HG02840 (cell line): ENCODE data around the gene PGAP6.
"Not testable (repeated sequence)": the region's sequence is repeated elsewhere in the genome, so short reads cannot be mapped to it uniquely, and the experiment has no call there.

ENCODE experiments used
- ATAC-seq: cut with Tn5 transposase; IDR thresholded peaks from one replicate; pipeline ENCODE4 v1.9.1; 2021; ENCODE audit warnings: mild to moderate bottlenecking, moderate library complexity, moderate number of reproducible peaks; ENCODE audit not compliant: unreplicated experiment, low FRiP score

PGAP6 gene

DNA sequence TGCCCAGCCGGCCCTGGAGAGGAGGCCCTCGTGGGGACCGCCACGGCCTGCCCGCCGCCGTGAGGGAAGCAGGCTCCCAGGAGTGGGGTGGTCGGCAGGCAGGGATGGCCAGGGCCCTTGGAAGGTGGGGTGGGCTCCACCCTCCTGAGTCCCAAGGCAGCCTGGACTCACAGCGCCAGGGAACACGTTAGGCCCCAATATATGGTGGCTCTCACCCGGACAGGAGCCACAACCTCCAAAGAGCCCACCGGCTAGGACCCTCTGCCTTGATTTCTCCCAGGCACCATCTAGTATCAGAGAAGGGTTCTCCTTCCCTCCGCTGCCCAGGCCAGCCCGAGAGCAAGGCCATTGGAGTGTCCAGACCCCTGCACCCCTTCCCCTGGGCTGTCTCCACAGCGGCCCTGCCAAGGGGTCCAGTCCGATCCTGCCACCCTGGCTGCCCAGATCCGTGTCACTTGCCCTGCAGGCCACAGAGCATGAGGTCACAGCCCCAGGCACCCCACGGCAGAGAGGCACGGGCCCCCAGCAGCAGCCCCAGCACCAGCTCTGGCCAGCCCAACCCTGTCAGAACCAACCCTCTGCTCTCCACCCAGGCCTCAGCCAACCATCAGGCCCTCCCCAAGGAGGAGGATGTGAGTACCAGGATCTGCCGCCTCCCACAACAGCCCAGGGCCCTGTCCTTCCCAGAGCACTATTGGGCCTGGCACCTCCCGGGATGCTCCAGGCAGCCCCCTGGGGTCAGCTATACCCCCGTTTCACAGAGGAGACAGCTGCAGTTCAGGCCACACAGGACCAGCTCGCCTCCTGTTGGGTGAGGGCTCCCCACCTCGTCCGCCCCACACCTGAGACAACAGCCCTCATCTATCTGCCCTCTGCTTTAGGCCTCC, 28.1 kb downstream of the PGAP6 start:
- ATAC-seq = no peak

DNA sequence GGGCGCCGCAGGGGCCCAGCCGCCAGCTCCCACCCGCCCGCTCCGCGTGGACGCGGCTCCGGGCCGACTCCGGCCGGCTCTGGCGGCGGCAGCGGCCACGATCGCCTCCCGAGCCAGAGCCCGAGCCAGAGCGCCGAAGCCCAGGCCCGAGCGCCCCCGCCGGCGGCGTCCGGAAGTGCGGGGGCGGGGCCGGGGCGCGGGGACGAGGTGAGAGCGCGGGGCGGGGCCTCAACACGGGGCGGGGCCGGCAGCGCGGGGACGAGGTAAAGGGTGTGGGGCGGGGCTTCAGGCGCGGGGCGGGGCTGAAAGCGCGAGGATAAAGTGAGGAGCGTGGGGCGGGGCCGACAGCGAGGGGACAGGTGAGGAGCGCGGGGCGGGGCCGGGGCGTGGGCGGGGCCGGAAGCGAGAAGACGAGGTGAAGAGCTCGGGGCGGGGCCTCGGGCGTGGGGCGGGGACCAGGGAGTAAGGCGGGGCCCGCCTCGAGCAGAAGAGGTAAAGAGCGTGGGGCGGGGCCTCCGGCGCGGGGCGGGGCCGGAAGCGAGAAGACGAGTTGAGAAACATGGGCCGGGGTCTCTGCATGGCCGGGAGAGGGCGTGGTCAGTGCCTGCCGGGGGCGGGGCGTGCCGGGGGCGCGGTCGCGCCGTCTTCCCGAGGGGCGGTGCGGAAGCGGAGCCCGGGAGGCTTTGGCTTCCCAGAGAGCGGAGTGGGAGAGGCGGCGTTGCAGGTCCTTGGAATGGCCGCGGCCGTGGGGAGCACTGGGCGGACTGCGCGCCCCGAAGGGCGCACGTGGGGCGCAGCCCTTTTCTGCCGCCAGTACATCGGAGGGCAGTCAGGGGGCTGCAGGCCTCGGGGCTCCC, 29.0 kb downstream of the PGAP6 start, which contains the start of gene AXIN1:
AXIN1 (minus strand) TSS at position 177 of the 857 bp plus-strand sequence. CDS start 5,698 bp downstream, outside the sequence.
- peak; percentile 56 for ATAC-seq

DNA sequence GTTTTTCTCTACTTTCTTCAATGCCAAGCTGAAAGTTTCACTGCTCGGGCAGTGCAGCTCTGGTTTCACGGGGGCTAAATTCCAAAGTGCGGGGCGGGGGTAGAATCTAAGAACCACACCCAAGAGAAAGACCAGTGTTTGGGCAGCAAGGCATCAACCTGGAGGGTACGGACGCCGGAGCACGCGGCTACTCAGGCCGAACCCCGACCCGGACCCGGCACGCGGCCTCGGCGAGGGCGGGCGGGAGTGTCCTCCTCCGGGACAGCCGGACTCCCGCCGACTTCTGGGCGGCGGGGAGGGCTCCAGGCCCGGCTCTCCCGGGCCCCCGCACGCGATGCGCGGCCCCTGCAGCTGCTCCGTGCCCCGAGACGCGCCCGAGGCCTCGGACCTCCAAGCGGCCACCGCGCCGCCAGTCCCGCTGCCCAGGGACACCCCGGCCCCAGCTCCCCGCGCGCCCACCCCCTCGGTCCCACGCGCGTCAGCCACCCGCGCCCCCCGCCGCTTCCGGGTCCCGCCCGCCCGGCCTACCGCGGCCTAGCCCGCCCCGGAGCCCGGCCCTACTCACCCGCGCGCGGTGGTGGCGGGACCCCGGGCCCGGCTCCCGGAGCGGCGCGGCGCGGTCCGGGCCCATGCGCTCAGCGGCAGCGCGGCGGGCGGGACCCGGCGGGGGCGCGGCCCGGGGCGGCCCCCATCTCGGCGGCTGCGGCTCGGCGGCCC, 29.8 kb downstream of the PGAP6 start:
- peak; percentile 24 for ATAC-seq

DNA sequence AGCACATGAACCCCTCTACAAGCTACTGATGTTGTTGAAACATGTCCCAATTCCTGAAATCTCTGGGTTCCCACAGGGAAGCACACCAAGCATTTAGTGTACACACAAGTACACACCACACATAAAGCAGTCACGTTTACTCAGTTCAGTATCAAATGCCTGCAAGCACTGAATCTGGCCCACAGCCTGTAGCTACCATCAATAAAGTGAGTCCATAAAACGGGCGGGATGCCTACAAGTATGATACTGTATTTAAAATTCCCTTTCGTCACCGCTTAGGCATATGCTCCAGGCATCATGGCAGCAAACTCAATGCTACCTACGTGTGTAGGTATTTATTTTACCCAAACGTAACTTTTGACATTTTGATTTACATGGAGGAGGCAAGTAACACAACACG, 31.6 kb downstream of the PGAP6 start:
- ATAC-seq = no peak

DNA sequence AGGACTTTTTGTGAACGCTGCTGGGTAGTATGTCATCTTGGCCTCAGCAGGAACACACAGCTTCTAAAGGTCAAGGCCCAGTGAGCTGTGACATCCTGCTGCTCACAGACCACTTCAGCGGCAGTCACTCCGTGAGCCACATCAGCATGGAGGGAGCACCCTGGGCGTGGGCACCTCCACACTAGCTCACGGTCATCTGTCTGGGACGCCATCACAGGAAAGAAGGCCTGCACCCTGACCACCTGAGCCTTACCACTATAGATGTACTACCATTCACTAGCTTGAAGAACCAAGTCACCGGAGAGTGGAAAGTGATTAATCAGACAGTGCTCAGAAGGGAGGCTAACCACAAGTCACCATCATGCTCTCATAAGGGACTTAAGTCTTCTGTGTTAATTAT, 32.6 kb downstream of the PGAP6 start:
- ATAC-seq = no peak

DNA sequence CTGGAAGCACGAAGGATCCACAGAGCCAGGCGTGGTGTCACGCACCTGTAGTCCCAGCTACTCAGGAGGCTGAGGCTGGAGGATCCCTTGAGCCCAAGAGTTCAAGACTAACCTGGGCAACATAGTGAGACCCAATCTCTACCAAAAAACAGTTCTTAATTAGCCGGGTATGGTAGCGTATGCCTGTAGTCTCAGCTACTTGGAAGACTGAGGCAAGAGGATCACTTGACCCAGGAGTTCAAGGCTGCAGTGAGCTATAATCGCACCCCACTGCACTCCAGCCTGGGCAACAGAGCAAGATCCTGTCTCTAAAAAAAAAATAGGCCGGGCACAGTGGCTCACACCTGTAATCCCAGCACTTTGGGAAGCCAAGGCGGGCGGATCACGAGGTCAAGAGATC, 33.3 kb downstream of the PGAP6 start:
- ATAC-seq = not testable (repeated sequence)

DNA sequence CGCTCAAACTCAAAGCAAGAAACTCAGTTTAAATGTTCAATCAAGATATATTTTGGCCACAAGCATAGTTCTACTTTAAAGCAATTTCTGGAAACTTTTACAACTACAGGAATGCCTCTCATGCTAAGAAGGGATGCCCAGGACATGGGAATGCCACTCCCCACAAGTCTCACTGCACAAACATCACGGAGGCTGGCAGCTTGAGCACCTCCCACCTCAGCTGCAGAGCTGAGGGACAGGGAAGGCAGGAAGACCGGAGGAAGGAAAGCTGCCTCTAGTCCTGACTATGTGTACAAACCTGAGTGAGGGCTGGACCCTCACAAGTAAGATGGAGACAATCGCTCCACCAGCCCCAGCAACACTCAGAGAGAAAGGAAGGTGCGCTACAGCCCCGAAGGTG, 34.6 kb downstream of the PGAP6 start:
- no peak for ATAC-seq

DNA sequence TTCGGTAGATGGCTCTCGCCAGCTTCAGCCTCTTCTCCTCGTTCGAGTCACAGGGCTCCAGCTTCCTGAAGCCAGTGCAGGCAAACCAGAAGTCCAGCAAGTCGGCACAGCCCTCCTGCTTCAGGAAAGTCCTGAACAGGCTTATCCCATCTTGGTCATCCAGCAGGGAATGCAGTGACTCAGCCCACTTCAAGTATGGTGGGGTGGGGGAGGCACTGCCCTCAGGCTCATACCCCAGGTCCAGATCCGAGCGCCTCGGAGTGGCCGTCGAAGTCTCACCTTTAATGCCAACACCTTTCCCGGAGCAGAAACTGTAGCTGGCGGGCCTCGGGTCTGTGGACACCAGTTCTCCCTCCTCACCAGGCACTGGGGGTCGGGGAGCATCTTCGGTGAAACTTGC, 35.2 kb downstream of the PGAP6 start:
- no peak for ATAC-seq

DNA sequence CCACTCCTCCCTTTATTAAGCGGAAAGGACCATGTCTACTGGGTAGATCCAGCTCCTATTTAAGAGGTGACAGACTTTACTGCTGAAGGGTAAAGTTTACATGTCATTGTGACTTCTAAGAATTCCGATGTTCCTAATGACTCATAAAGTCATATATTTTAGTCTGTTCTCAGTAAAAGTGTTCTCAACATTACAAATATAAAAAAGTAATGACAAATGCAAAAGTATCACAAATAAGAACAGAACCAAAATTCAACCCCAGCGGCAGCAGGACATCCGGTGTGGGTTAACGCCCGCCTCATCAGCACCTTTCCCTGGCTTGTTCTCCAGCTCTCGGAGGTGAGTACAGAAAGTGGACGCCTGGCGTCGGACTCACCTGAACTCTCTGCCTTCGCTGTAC, 36.0 kb downstream of the PGAP6 start:
- ATAC-seq = no peak

DNA sequence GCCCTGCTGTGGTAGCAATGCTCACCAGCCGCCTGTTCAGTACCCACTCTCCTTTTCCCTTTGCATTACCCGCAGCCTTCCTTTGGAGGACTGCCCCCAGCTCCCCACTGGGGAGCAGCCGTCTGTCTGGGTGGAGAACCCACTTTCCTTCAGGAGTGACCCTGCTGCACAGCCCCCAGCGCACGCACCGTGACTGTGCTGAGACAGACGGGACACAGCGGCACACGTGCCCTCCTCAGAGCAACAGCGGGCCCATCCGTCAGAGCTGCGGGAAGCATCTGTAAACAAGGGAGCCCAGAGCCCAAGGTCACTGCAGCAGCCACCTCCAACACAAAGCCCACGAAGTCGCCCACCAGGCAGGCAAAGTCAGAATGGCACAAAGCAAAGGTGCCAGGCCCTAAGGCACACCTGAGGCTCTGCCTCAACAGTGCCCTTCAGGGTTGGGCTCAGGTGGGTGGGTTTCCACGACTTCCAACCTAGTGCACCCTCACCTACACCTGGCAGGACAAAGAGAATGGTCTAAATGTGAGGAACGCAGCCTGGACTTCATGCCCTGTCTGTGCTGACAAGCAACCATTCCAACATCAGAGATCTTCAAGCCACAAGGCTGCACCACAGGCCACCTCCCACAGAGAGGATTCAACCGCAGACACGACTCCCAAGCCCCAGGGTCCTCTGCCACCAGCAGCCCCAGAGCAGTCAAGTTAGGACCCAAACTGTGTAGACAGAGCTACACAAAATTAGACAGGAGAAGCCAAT, 39.1 kb downstream of the PGAP6 start:
- ATAC-seq = no peak

DNA sequence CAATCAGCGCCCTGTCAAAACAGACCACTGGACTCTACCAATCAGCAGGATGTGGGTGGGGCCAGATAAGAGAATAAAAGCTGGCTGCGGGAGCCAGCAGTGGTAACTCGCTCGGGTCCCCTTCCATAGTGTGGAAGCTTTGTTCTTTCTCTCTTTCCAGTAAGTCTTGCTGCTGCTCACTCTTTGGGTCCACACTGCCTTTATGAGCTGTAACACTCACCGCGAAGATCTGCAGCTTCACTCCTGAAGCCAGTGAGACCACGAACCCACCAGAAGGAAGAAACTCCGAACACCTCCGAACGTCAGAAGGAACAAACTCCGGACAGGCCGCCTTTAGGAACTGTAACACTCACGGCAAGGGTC, 39.8 kb downstream of the PGAP6 start:
- not testable (repeated sequence) for ATAC-seq

DNA sequence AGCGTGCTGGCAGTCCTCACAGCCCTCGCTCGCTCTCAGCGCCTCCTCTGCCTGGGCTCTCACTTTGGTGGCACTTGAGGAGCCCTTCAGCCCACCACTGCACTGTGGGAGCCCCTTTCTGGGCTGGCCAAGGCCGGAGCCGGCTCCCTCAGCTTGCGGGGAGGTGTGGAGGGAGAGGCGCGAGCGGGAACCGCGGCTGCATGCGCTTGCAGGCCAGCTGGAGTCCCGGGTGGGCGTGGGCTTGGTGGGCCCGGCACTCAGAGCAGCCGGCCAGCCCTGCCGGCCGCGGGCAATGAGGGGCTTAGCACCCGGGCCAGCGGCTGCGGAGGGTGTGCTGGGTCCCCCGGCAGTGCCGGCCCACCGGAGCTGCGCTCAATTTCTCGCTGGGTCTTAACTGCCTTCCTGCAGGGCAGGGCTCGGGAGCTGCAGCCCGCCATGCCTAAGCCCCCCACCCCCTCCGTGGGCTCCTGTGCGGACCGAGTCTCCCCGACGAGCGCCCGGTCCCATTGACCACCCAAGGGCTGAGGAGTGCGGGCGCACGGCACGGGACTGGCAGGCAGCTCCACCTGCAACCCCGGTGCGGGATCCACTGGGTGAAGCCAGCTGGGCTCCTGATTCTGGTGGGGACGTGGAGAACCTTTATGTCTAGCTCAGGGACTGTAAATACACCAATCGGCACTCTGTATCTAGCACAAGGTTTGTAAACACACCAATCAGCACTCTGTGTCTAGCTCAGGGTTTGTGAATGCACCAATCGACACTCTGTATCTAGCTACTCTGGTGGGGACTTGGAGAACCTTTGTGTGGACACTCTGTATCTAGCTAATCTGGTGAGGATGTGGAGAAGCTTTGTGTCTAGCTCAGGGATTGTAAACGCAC, 40.4 kb downstream of the PGAP6 start:
- not testable (repeated sequence) for ATAC-seq

DNA sequence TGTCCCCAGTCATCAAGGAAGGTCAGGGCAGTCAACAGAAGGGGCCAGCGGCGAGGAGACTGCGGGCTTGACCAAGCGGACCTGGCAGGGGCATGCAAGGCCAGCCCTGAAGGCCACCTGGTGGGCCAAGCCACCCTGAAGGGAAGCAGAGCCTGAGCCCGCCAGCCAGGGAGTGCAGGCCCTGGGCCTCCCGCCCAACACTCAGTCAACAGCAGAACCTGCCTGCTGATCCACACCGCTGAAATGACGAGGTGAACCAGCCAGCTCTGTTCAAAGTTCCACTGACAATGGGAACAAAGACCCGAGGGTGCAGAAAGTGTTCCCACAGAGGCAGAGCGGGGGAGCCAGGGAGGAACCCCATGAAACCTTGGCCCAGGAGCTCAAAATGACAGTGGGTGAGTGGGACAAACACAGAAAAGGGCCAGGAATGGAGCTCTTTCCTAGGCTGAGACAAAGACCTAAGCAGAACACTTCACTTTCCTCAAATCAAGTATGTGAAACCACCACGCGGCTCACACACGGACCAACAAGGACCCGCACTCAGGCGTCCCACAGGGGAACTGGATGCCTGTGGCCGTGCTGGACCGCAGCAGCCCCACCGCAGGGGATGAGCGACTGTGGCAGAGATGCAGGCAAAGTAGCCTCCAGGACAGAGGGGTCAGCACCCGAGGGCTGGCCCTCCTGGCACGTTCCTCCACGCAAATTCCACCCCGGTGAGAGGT, 41.2 kb downstream of the PGAP6 start:
- ATAC-seq = no peak

DNA sequence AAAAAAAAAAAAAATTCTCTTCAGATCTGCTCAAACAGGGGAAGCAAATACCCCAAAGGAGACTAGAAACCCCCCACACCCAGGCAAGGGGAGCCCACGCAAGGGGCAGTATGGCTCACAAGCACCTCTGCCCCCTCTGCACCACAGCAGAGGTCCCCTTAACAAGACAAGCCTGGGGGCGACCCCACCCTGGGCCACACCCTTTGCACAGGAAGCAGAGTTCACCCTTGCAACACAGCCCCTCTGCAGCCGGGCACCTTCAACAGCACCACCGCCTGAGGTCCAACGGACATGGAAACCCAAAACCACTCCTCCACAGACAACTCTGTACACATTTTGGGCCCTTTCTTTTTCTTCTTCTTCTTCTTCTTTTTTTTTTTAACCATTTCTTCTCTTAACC, 42.1 kb downstream of the PGAP6 start:
- no peak for ATAC-seq

DNA sequence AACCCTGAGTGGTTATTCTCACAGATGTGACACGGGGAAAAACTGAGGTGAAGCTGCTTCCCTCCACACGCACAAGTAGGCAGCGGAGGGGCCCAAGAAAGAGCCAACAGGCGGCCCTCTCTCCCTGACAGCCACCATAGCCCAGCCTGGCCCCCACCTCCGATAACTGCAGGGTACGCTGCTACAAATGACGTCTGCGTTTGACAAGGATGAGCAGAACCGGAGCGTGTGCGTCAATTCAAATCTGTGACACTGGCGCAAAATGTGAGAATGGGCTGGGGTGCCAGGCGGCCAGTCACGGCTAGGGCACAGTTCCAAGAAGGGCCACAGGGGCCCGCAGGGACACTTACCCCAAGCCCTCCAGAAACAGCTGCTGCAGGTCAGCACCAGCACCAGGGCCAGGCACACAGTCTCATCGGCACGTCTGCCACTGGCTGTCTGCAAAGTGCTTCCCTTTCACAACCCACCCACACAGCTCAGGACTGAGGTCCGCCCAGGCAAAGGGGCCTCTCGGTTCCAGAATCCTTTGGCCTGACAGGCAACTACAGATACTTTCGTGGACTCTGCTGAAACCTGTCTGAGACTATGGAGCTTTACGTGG, 43.7 kb downstream of the PGAP6 start:
- ATAC-seq = no peak

DNA sequence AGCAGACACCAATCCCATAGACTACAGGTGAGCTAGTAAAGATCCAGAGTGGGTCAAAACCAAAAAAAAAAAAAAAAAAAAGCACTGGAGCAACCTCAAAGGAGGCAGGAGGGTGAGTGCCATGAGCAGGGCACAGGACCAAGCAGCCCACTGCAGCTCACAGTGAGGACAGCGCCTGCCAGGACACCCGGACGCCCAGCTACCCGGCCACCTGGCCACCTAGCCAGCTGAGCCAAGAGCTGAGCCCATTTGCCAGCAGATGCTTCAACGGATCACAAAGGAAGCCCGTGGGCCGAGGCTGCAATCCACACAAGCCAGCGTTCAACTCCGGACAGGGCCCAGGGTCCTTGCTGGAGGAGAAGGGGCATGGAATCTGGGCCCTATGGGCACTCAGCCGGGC, 44.3 kb downstream of the PGAP6 start:
- ATAC-seq = no peak

DNA sequence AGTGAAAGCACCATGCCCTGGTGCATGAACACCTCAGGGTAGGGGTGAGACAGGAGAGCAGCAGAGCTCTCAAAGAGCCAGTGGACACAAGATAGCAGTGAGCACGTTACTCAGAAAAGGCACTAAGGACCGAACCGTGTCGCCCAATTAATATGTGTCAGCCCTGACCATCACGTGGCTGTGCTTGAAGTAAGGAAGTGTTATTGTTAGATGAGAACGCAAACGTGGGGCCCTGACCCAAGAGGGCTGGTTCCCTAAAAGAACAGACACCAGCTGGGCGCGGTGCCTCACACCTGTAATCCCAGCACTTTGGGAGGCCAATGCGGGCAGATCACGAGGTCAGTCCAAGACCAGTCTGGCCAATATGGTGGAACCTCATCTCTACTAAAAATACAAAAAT, 45.5 kb downstream of the PGAP6 start:
- ATAC-seq = no peak
